ENCODE data around the gene PSMD9.
A peak's percentile ranks its signal among the peaks of the same experiment; 100 is the strongest.

Gene PSMD9

DNA sequence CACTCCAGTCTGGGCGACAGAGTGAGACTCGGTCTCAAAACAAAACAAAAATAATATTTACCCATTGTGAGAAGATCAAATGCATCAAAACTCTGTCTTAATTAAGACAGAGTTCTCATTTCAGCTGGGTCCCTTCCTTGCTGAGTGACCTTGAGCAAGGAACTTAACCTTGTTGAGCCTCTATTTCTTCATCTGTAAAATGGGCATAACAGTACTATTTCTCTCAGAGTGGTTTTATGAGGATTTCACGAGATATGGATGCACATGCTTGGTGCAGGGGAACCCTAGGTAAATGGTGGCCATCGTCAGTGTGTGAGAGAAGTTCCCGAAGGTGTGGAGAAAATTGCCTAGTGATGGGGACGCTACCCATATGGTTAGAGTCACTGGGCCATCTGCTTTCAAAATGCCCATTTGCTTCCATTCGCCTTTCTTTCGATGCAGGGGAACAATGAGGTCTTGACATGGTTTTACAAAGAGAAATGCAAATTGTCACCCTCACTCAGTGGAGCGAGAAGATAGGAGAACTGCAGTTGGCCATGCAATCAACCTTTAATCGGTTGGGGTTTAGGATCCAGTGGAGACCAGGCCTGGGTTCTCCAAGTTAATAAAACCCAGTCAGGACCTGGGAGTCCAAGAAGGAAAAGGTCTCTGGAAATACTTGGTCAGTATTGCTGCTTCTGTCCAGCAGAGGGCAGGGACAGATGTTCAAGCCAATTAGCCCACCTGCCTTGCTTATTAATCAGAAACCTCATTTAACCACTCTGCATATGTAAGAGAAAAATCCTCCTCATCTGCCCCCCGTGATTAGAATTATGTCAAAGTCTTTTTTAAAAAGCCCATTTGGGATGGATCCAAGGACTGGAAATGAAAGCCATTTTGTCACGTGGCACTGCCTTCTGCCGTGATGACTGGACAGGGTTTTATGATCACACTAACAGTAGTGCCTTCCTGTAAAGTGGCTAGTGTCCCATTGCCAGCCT, 67.0 kb downstream of the PSMD9 start:
- DNase-seq (ENCODE audit: low spot score), result no peak

- no peak for DNase-seq (ENCODE audit: low spot score)
Measured at GRCh38 chr12:121957861-121958515, 69.4 kb downstream of the PSMD9 start.

DNA sequence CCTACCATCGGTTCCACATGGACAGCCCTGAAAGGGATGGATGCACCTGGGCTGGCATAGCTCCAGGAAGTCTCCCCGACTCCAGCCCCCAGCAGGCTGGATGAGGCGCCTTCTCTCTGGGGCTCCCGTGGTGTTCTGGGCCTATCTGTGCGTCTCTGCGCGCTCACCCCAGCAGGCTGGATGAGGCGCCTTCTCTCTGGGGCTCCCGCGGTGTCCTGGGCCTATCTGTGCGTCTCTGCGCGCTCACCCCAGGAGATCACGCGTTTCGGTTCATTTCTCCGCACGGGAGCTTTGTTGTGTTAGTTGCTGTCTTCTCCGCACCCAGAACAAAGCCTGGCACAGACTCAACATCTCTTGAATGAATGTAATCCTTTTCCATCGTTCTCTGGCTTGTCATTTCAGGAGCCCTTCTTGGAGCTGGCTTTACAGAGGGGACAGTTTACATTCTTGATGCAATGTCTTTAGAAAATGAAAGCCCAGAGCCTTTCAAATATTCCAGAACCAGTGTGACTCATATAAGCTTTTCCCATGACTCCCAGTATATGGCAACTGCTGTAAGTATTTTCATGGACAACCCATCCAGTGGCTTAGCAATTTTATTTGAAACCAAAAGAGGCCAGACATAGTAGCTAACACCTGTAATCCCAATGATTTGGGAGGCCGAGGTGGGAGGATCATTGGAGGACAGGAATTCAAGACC, 70.1 kb downstream of the PSMD9 start:
- DNase-seq (ENCODE audit: low spot score), result no peak

- no peak for DNase-seq (ENCODE audit: low spot score)
Measured at GRCh38 chr12:121960541-121960940, 72.0 kb downstream of the PSMD9 start.

DNA sequence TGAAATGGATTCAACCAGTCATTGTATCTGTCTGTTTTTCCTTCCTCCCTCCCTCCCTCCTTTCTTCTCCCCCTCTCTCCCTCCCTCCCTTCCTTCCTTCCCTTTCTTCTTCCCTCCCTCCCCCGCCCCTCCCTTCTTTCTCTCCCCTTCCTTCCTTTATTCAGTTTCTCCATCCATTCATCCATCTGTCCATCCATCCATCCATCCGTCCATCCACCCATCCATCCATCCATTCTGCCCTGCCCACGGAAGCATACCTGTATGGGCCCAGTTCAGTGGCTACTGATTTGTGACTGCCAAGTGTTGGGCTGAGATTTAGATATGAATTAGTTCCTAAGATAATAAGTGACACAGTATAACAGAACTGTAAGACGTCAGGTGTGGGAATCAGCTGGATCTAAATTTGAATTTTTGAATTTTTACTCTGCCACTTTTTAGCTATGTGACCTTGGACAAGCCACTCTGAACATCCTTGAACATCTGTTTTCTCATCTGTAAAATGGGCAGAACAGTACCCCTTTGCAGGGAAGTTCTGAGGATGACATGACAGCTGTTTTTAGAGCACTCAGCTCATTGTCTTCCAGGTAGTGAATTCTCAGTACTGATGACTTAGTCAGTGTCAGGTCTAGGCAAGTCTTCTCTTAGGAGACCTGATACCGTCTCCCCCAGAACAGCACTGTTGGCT, 72.7 kb downstream of the PSMD9 start:
- no peak for DNase-seq (ENCODE audit: low spot score)

DNA sequence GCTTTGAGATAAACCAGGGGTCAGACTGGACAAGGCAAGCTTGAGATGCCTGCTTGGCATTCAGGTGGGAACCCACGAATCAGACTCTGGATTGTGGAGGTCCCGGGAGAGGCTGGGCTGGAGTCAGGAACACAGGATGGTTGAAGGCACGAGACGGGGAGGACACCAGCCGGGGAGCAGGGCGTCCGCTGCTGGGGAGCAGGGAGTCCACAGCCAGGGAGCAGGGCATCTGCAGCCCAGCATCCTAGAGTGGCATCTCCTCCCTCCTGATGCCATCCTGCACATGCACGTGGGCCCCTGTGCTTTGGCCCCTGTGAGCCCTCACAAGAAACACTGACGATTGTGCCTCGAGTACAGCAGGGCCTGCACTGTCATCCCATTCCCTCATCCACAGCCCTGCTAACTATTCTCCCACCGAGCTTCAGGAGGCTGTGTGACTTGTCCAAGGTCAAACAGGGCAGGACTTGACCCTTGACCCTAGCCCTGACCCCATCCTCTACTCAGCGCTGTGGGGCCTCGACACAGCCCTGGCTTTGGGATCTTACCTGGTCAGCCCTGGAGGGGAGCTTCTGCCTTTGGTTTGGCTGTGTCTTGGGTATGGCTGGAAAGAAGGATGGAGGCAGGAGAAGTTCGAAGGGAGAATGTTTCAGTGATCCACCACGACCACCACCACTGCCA, 74.9 kb downstream of the PSMD9 start:
- no peak for DNase-seq (ENCODE audit: low spot score)

GRCh38 chr12:121964813-121965643, 76.4 kb downstream of the PSMD9 start:
- DNase-seq (ENCODE audit: low spot score), result peak; percentile 70

DNA sequence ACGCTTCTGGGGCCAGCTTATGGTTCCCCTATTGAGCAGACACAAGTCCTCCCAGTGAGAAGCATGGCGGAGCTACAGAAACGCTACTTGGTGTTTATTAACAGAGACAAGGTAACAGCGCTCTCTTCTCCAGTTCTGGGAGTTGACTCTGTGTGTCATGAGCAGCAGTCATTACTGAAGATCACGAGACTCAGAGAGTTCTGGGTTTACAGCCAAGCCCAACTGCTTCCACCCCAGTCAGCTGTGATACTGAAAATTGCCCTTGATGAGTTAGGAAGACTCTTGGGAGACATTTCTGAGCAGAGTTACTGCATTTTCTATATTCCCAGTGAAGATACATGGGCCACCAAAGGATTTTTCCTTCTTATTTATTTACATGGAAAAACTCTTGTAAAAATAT, 78.4 kb downstream of the PSMD9 start:
- no peak for DNase-seq (ENCODE audit: low spot score)

All from COLO829 (cell line).